ENCODE results near the gene CD300LG. TPM values are rescaled to one million over a fixed set of nuclear protein-coding genes. Genes with fewer than 3 reads are reported as not detected.

CD300LG gene
- polyA plus RNA-seq, 1 donor (not counting 4 experiments of a cell fraction or from before 2014, with no cell fraction given) = not detected

GRCh38 chr17:43907998-43908721 is 61.2 kb downstream of the CD300LG start:
- Histone ChIP-seq H3K27me3 (ENCODE audit: control insufficient read depth, extremely low read depth, insufficient read depth, low read length) (peaks cover 63% of the 10 kb centered on the region), H3K79me2 (ENCODE audit: control insufficient read depth, insufficient read depth, low read length) (no peaks in the 10 kb centered on the region), H3K9me1 (ENCODE audit: control insufficient read depth, extremely low read depth, insufficient read depth, low read length) (no peaks in the 10 kb centered on the region), H3K9ac (ENCODE audit: control insufficient read depth, extremely low read depth, insufficient read depth, low read length) (no peak overlapping the region), H3K36me3 (ENCODE audit: control insufficient read depth in 2 of 2, extremely low read depth in 1 of 2, insufficient read depth in 2 of 2, low read length in 2 of 2) (no peaks in the 10 kb centered on the region), H3K27ac (ENCODE audit: control insufficient read depth, insufficient read depth, low read length) (no peak overlapping the region), H3K4me1 (ENCODE audit: control insufficient read depth, extremely low read depth, insufficient read depth, low read length) (peaks cover 8% of the 10 kb centered on the region), H3K4me3 (ENCODE audit: control insufficient read depth in 2 of 3, extremely low read depth in 1 of 3, insufficient read depth in 2 of 3, low read depth in 1 of 3, low read length in 3 of 3) (no peak overlapping the region), H3K9me3 (ENCODE audit: control insufficient read depth, low read depth, low read length) (no peaks in the 10 kb centered on the region), H4K20me1 (ENCODE audit: control insufficient read depth, extremely low read depth, insufficient read depth, low read length) (no peaks in the 10 kb centered on the region), H2AFZ (ENCODE audit: control insufficient read depth, low read length) (no peak overlapping the region), H3K4me2 (ENCODE audit: control insufficient read depth, extremely low read depth, insufficient read depth, low read depth, low read length) (no peak overlapping the region)
- dilution Hi-C loops (cut with MboI; ENCODE audit: extremely low pct_ligation_motif_present, low sequenced_read_pairs) = no loop called here
- DNase-seq (ENCODE audit: low read depth, low spot score) (no peak), FAIRE-seq (no peak)
- TF ChIP-seq EZH2 (IDR thresholded peaks at IDR 0.05; ENCODE audit: low read length) = peak; percentile 20
- TF ChIP-seq, protein P1, sequence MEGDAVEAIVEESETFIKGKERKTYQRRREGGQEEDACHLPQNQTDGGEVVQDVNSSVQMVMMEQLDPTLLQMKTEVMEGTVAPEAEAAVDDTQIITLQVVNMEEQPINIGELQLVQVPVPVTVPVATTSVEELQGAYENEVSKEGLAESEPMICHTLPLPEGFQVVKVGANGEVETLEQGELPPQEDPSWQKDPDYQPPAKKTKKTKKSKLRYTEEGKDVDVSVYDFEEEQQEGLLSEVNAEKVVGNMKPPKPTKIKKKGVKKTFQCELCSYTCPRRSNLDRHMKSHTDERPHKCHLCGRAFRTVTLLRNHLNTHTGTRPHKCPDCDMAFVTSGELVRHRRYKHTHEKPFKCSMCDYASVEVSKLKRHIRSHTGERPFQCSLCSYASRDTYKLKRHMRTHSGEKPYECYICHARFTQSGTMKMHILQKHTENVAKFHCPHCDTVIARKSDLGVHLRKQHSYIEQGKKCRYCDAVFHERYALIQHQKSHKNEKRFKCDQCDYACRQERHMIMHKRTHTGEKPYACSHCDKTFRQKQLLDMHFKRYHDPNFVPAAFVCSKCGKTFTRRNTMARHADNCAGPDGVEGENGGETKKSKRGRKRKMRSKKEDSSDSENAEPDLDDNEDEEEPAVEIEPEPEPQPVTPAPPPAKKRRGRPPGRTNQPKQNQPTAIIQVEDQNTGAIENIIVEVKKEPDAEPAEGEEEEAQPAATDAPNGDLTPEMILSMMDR (optimal IDR thresholded peaks at IDR 0.05 in 1 of 3, IDR thresholded peaks at IDR 0.05 in 1 of 3, conservative IDR thresholded peaks at IDR 0.05 in 1 of 3; ENCODE audit: extremely low read depth in 1 of 3, insufficient read depth in 2 of 3, low read length in 3 of 3) = no peak

- dilution Hi-C loops (cut with MboI; ENCODE audit: extremely low pct_ligation_motif_present, low sequenced_read_pairs) = no loop called here
- peaks cover 8% of the 10 kb centered on the region for H3K4me1 ChIP-seq (ENCODE audit: control insufficient read depth, extremely low read depth, insufficient read depth, low read length)
- FAIRE-seq (no peak), DNase-seq (ENCODE audit: low read depth, low spot score) (no peak)
- peaks cover 60% of the 10 kb centered on the region for H3K27me3 ChIP-seq (ENCODE audit: control insufficient read depth, extremely low read depth, insufficient read depth, low read length)
- H2AFZ ChIP-seq (ENCODE audit: control insufficient read depth, low read length) = no peak overlapping the region
- H3K36me3 ChIP-seq (ENCODE audit: control insufficient read depth in 2 of 2, extremely low read depth in 1 of 2, insufficient read depth in 2 of 2, low read length in 2 of 2) = no peaks in the 10 kb centered on the region
- no peak overlapping the region for H3K4me3 ChIP-seq (ENCODE audit: control insufficient read depth in 2 of 3, extremely low read depth in 1 of 3, insufficient read depth in 2 of 3, low read depth in 1 of 3, low read length in 3 of 3)
- no peaks in the 10 kb centered on the region for H3K9me1 ChIP-seq (ENCODE audit: control insufficient read depth, extremely low read depth, insufficient read depth, low read length)
- no peaks in the 10 kb centered on the region for H4K20me1 ChIP-seq (ENCODE audit: control insufficient read depth, extremely low read depth, insufficient read depth, low read length)
- H3K4me2 ChIP-seq (ENCODE audit: control insufficient read depth, extremely low read depth, insufficient read depth, low read depth, low read length) = no peak overlapping the region
- H3K27ac ChIP-seq (ENCODE audit: control insufficient read depth, insufficient read depth, low read length) = no peak overlapping the region
- H3K9me3 ChIP-seq (ENCODE audit: control insufficient read depth, low read depth, low read length) = no peaks in the 10 kb centered on the region
- TF ChIP-seq, protein P1 (optimal IDR thresholded peaks at IDR 0.05 in 1 of 3, IDR thresholded peaks at IDR 0.05 in 1 of 3, conservative IDR thresholded peaks at IDR 0.05 in 1 of 3; ENCODE audit: extremely low read depth in 1 of 3, insufficient read depth in 2 of 3, low read length in 3 of 3) = no peak
- peak; percentile 62 for TF ChIP-seq EZH2 (IDR thresholded peaks at IDR 0.05; ENCODE audit: low read length)
- H3K9ac ChIP-seq (ENCODE audit: control insufficient read depth, extremely low read depth, insufficient read depth, low read length) = no peak overlapping the region
- H3K79me2 ChIP-seq (ENCODE audit: control insufficient read depth, insufficient read depth, low read length) = no peaks in the 10 kb centered on the region
Observed at GRCh38 chr17:43909537-43910231, 62.7 kb downstream of the CD300LG start.
